Calu3 (cell line): Measurements from ENCODE around the gene CNDP2. TPM values are rescaled to one million over a fixed set of nuclear protein-coding genes. Genes with fewer than 3 reads are reported as not detected.

Experiments used
- BruUV-seq: library from RNA; stranded (reverse); fragments of 400-500 nt; replicated peaks from 2 replicates; lab custom pipeline; 2021; lab: Mats Ljungman, UMichigan
- CTCF ChIA-PET: fragments of 300-600 bp; sonication (Branson Sonifier 250); formaldehyde crosslinking; loops from one replicate; lab custom pipeline; 2022; ENCODE audit warnings: antibody characterized with exemption; lab: Charles Lee
- DNase-seq: peaks from one replicate; pipeline ENCODE4 v3.0.0; 2022
- H3K27ac Mint-ChIP-seq: one replicate; pipeline ENCODE4 v1.8.0; 2022; ENCODE audit warnings: mixed read lengths; ENCODE audit not compliant: unreplicated experiment
- H3K27me3 Mint-ChIP-seq: one replicate; pipeline ENCODE4 v1.8.0; 2022; ENCODE audit warnings: mixed read lengths; ENCODE audit not compliant: unreplicated experiment
- H3K36me3 Mint-ChIP-seq: one replicate; pipeline ENCODE4 v1.8.0; 2022; ENCODE audit warnings: mild to moderate bottlenecking, moderate library complexity, mixed read lengths; ENCODE audit not compliant: insufficient read depth, unreplicated experiment
- H3K4me1 Mint-ChIP-seq: one replicate; pipeline ENCODE4 v1.8.0; 2022; ENCODE audit warnings: mild to moderate bottlenecking, low read depth, mixed read lengths; ENCODE audit not compliant: unreplicated experiment
- H3K4me3 Mint-ChIP-seq: one replicate; pipeline ENCODE4 v1.8.0; 2022; ENCODE audit warnings: mild to moderate bottlenecking, low read depth, moderate library complexity, mixed read lengths; ENCODE audit not compliant: unreplicated experiment
- H3K9me3 Mint-ChIP-seq: one replicate; pipeline ENCODE4 v1.8.0; 2022; ENCODE audit warnings: low read depth, mixed read lengths; ENCODE audit not compliant: unreplicated experiment
- CTCF ChIP-seq: fragments of 200-600 bp; IDR thresholded peaks from one replicate; pipeline ENCODE4 v1.8.0; 2022; ENCODE audit warnings: antibody characterized with exemption; ENCODE audit not compliant: unreplicated experiment
- intact Hi-C: fragments of 100-400 bp; cut with micrococcal nuclease; formaldehyde crosslinking; loops from one replicate; pipeline ENCODE4 v1.10.0; 2022; ENCODE audit not compliant: unreplicated experiment
- total RNA-seq: library from RNA; stranded (reverse); gene quantifications from 2 replicates; pipeline ENCODE4 v1.2.3, GENCODE V29; 2022

The CNDP2 gene
- total RNA-seq, 1 experiment from 2014 or later: 279 TPM

DNA sequence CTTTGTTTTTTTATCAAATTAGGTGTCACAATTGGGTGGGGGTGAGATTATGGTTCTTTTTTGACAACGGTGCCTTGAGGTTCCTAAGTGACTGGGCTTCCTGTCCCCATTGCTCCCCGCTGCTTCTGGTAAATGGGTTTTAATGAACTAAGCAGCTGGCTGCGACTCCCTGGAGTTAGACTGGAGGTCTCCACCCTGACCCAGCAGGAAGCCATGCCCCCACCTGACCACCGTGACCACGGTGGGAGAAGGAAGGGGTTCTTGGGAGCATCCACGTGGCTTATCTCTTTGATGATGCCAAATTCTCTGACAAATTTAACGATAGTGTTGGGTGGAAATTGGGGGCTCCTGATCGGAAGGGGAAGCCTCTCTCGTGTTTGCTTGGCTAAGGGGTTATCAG is 12.2 kb downstream of the CNDP2 start:
- no peaks in the 10 kb centered on the region for H3K27me3 Mint-ChIP-seq
- H3K27ac Mint-ChIP-seq: no peak overlapping the region
- no peaks in the 10 kb centered on the region for H3K9me3 Mint-ChIP-seq
- intact Hi-C loops: no loop called here
- no peak overlapping the region for H3K4me3 Mint-ChIP-seq
- no TSS peak for BruUV-seq
- TF ChIP-seq CTCF: no peak
- no peak for DNase-seq
- no peaks in the 10 kb centered on the region for H3K4me1 Mint-ChIP-seq
- CTCF ChIA-PET: no interaction called here
- H3K36me3 Mint-ChIP-seq: peaks cover 74% of the 10 kb centered on the region

DNA sequence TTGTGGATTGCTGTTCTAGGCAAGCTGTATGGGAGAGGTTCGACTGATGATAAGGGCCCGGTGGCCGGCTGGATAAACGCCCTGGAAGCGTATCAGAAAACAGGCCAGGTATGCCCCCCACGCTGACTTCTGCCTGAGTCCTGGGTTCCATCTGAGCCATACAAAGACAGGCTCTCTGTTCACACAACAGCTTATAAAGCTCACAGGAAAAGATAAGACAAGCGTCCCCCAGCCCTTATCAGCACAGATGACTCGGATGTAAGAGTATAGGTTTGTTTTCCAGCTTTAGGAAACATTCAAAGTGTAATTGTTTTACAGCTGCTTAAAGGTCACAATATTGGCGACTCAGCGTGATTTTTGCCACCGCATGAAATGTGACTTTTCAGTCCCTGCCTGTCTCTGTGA is 12.7 kb downstream of the CNDP2 start:
- Mint-ChIP-seq H3K9me3 (no peaks in the 10 kb centered on the region), H3K4me1 (no peaks in the 10 kb centered on the region), H3K27me3 (no peaks in the 10 kb centered on the region), H3K36me3 (peaks cover 77% of the 10 kb centered on the region), H3K4me3 (no peak overlapping the region), H3K27ac (no peak overlapping the region)
- TF ChIP-seq CTCF: no peak
- CTCF ChIA-PET: no interaction called here
- BruUV-seq: no TSS peak
- no peak for DNase-seq
- intact Hi-C loops: no loop called here

GRCh38 chr18:74509856-74510769 is 13.9 kb downstream of the CNDP2 start:
- no peak for DNase-seq
- Mint-ChIP-seq H3K27me3 (no peaks in the 10 kb centered on the region), H3K9me3 (no peaks in the 10 kb centered on the region), H3K27ac (no peak overlapping the region), H3K4me3 (no peak overlapping the region), H3K36me3 (peaks cover 90% of the 10 kb centered on the region), H3K4me1 (no peaks in the 10 kb centered on the region)
- intact Hi-C loops: no loop called here
- no TSS peak for BruUV-seq
- TF ChIP-seq CTCF: no peak
- CTCF ChIA-PET: no interaction called here

DNA sequence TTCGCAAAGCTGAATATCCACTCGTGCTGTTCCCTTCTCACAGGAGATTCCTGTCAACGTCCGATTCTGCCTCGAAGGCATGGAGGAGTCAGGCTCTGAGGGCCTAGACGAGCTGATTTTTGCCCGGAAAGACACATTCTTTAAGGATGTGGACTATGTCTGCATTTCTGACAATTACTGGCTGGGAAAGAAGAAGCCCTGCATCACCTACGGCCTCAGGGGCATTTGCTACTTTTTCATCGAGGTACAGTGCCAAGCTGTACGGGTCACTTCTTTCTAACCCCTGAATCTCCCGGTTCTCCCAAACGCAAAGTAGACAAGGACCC is 14.6 kb downstream of the CNDP2 start:
- no peaks in the 10 kb centered on the region for H3K27me3 Mint-ChIP-seq
- H3K36me3 Mint-ChIP-seq: peaks cover 88% of the 10 kb centered on the region
- no peak for TF ChIP-seq CTCF
- no TSS peak for BruUV-seq
- CTCF ChIA-PET: no interaction called here
- no peak for DNase-seq
- no peak overlapping the region for H3K4me3 Mint-ChIP-seq
- no peak overlapping the region for H3K27ac Mint-ChIP-seq
- intact Hi-C loops: no loop called here
- no peaks in the 10 kb centered on the region for H3K4me1 Mint-ChIP-seq
- no peaks in the 10 kb centered on the region for H3K9me3 Mint-ChIP-seq
